Mucosa of descending colon (tissue), 3 donors: Measurements from ENCODE around the gene FLVCR2. TPM values are rescaled to one million over a fixed set of nuclear protein-coding genes. Genes with fewer than 3 reads are reported as not detected.
A peak's percentile ranks its signal among the peaks of the same experiment; 100 is the strongest.

Source experiments
- ATAC-seq: fragments of 200-7000 bp; cut with Tn5 transposase; one replicate; pipeline ENCODE4 v1.9.1; 2020; ENCODE audit warnings: mild to moderate bottlenecking, moderate library complexity
- DNase-seq, 3 donors: peaks; one replicate each; pipeline ENCODE4 v3.0.0-alpha.2; 2020
- H3K36me3 ChIP-seq: fragments of 200-600 bp; one replicate; pipeline ENCODE4 v1.8.0; 2021; ENCODE audit warnings: low read depth, mild to moderate bottlenecking
- H3K4me1 ChIP-seq: fragments of 200-600 bp; one replicate; pipeline ENCODE4 v1.8.0; 2021; ENCODE audit warnings: low read depth, mild to moderate bottlenecking
- H3K4me3 ChIP-seq: fragments of 200-600 bp; one replicate; pipeline ENCODE4 v1.8.0; 2021; ENCODE audit warnings: mild to moderate bottlenecking
- H3K9me3 ChIP-seq: fragments of 200-600 bp; one replicate; pipeline ENCODE4 v1.8.0; 2021; ENCODE audit warnings: mild to moderate bottlenecking
- intact Hi-C, 2 donors: fragments of 100-400 bp; cut with DNase I in 1 of 2; cut with micrococcal nuclease in 1 of 2; formaldehyde crosslinking; loops; one replicate each; pipeline versions ENCODE4 v1.11.0 to v1.11.1; 2022; cut with DNase I, micrococcal nuclease
- total RNA-seq, 3 donors: library from RNA; stranded (reverse); fragmentation: NEBNext Ultra II Directional in 2 of 3; extraction: Animal tissue kit (Norgen Biotek cat#: 25700) in 2 of 3; gene quantifications; one replicate each; pipeline versions ENCODE4 v1.2.1 to v1.2.4, GENCODE V29; 2021 to 2023
- TF ChIP-seq, protein P1 (sequence below): fragments of 200-600 bp; IDR thresholded peaks from one replicate; pipeline ENCODE4 v1.8.0; 2022; ENCODE audit warnings: antibody characterized with exemption, mild to moderate bottlenecking
- donor health status: DM: no; HTN: no; CAD: no; lungs with moderate emphysema.
- donor health status: DM: no; HTN: no; CAD: no.
- donor health status: DM: no; HTN: yes; CAD: no.

The FLVCR2 gene
- total RNA-seq, 3 donors from 2014 or later: 19.2 to 37.5 (median 35.3) TPM

DNA sequence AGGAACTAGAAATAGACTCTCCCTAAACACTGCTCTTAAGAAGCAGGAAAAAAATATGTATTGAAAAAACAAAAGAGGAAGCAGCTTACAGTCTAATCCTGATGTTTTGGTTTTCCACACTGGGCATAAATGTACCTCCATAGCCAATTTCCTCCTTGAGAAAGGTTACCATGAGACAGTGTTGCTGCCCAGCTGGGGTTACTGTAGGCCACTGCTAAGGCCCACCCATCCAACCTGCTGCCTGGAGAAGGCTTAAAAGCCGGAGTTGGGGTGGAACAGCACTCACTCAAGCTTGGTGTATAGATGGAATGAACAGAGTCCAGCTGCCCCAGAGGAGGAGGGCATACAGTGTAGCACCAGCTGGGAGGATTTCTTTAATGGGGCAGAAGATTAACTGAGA, 41.1 kb downstream of the FLVCR2 start:
- H3K9me3 ChIP-seq: no peaks in the 10 kb centered on the region
- intact Hi-C loops: no loop called here
- no peaks in the 10 kb centered on the region for H3K36me3 ChIP-seq
- H3K4me1 ChIP-seq: no peaks in the 10 kb centered on the region
- TF ChIP-seq, protein P1, sequence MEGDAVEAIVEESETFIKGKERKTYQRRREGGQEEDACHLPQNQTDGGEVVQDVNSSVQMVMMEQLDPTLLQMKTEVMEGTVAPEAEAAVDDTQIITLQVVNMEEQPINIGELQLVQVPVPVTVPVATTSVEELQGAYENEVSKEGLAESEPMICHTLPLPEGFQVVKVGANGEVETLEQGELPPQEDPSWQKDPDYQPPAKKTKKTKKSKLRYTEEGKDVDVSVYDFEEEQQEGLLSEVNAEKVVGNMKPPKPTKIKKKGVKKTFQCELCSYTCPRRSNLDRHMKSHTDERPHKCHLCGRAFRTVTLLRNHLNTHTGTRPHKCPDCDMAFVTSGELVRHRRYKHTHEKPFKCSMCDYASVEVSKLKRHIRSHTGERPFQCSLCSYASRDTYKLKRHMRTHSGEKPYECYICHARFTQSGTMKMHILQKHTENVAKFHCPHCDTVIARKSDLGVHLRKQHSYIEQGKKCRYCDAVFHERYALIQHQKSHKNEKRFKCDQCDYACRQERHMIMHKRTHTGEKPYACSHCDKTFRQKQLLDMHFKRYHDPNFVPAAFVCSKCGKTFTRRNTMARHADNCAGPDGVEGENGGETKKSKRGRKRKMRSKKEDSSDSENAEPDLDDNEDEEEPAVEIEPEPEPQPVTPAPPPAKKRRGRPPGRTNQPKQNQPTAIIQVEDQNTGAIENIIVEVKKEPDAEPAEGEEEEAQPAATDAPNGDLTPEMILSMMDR: no peak
- DNase-seq (no peak), ATAC-seq (no peak)
- H3K4me3 ChIP-seq: no peak overlapping the region

- TF ChIP-seq, protein P1: no peak
- no peak for ATAC-seq
Observed at GRCh38 chr14:75625034-75625433, 46.6 kb downstream of the FLVCR2 start.

DNA sequence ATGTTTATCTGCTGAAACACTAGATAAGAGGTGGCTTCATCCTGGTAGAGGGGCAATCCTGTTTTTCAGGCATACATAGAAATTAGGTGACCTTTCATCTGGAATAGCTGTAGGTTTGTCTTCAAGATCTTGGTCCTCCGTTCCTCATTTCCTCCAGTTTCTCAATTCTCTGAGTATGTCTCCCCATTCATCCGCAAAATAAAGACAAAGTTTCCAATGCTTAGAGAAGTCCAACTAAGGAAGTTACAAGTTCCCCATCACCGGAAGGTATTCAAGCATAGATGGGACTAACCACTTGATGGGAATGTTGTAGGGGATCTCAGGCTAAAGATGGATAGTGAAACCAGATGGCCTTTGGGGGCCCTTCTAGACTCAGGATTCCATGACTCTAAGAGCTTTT, 48.0 kb downstream of the FLVCR2 start:
- intact Hi-C loops: no loop called here
- ATAC-seq: no peak
- Histone ChIP-seq H3K4me1 (no peaks in the 10 kb centered on the region), H3K36me3 (no peaks in the 10 kb centered on the region), H3K9me3 (no peaks in the 10 kb centered on the region), H3K4me3 (no peak overlapping the region)
- TF ChIP-seq, protein P1: no peak
- DNase-seq: no peak

More at GRCh38 chr14:75625034-75625433, 46.6 kb downstream of the FLVCR2 start:
- no peaks in the 10 kb centered on the region for H3K9me3 ChIP-seq
- intact Hi-C loops: no loop called here
- H3K4me3 ChIP-seq: no peak overlapping the region
- no peaks in the 10 kb centered on the region for H3K36me3 ChIP-seq
- DNase-seq: no peak
- no peaks in the 10 kb centered on the region for H3K4me1 ChIP-seq

DNA sequence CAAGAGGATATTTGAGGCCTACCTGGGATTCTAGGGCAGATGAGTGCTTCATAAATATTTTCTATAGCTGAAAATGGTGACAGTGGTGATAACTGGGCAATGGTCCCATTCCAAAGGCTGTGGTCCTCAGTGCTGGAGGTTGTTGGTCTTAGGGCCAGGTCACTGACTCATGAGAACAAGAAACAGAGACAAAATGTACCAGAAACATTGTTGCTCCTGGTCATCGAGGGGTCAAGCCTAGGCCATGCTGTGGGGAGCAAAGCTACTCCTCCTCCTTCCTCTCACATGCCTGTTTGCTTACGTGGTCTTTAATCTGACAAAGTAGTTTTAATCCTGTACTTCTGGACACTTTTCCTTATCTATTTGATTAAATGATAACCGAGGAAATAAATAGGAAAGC, 48.4 kb downstream of the FLVCR2 start:
- TF ChIP-seq, protein P1: no peak
- Histone ChIP-seq H3K36me3 (no peaks in the 10 kb centered on the region), H3K4me3 (no peak overlapping the region), H3K9me3 (no peaks in the 10 kb centered on the region), H3K4me1 (no peaks in the 10 kb centered on the region)
- DNase-seq: no peak
- ATAC-seq: no peak
- intact Hi-C loops: no loop called here

GRCh38 chr14:75627406-75627805, 49.0 kb downstream of the FLVCR2 start:
- Histone ChIP-seq H3K36me3 (no peaks in the 10 kb centered on the region), H3K4me3 (no peak overlapping the region), H3K4me1 (no peaks in the 10 kb centered on the region), H3K9me3 (no peaks in the 10 kb centered on the region)
- intact Hi-C loops: no loop called here
- TF ChIP-seq, protein P1: no peak
- DNase-seq (peak in 2 of 3 donors; percentile 45 to 48), ATAC-seq (peak; percentile 71)

DNA sequence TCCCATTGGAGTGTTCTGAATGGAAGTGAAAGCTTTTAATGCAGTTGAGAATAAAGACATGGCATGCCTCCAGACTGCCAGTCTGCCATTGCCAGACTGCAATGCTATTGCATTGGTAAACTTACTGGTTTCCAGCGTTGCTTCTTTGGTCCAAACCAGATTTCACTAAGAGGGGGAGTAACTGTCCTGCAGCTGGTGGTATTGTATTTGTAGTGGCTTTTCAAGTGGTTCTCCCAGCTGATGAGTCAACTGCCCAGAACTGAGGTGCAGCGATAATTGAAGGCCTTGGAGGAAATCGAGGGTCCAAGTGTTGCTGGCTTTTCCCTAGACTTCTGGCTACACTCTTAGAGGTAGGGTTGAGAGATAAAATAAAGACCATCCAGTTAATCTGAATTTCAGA, 50.4 kb downstream of the FLVCR2 start:
- TF ChIP-seq, protein P1: no peak
- Histone ChIP-seq H3K36me3 (no peaks in the 10 kb centered on the region), H3K4me3 (no peak overlapping the region), H3K9me3 (no peaks in the 10 kb centered on the region), H3K4me1 (no peaks in the 10 kb centered on the region)
- intact Hi-C loops: no loop called here
- no peak for ATAC-seq
- DNase-seq: no peak
